Measurements from ENCODE around the gene SLC46A2. TPM values are rescaled to one million over a fixed set of nuclear protein-coding genes. Genes with fewer than 3 reads are reported as not detected.

The SLC46A2 gene
- total RNA-seq, 3 donors from 2014 or later (not counting 1 experiment from before 2014, with no cell fraction given), result 0.18 to 0.64 (median 0.23) TPM

GRCh38 chr9:112864982-112865381 is 25.7 kb downstream of the SLC46A2 start:
- Mint-ChIP-seq H3K27me3 (ENCODE audit: low read depth in 2 of 2) (no peaks in the 10 kb centered on the region), H3K36me3 (no peaks in the 10 kb centered on the region), H3K4me1 (peaks cover 23 to 26% of the 10 kb centered on the region in 2 donors), H3K4me3 (no peak overlapping the region), H3K27ac (no peak overlapping the region), H3K9me3 (no peaks in the 10 kb centered on the region)
- peaks cover 11% of the 10 kb centered on the region for H3K36me3 ChIP-seq (ENCODE audit: control insufficient read depth, insufficient read depth, low read length)
- no peak for TF ChIP-seq CTCF (IDR thresholded peaks at IDR 0.05)
- WGBS (ENCODE audit: insufficient coverage), result 98% methylated on average over 7 of the region's 7 CpGs
- no peaks in the 10 kb centered on the region for H3K27me3 ChIP-seq (ENCODE audit: control insufficient read depth, insufficient read depth, low read length)
- no peaks in the 10 kb centered on the region for H3K9me3 ChIP-seq (ENCODE audit: control insufficient read depth, insufficient read depth, low read length)
- DNase-seq (no peak), ATAC-seq (no peak)
- no peak overlapping the region for H3K4me3 ChIP-seq (ENCODE audit: low read length)
- intact Hi-C loops (cut with micrococcal nuclease), result no loop called here
- no peak overlapping the region for H3K27ac ChIP-seq (ENCODE audit: low read length)
- peaks cover 37% of the 10 kb centered on the region for H3K4me1 ChIP-seq (ENCODE audit: control insufficient read depth, insufficient read depth, low read length)

GRCh38 chr9:112864403-112864802 is 26.3 kb downstream of the SLC46A2 start:
- no peaks in the 10 kb centered on the region for H3K27me3 ChIP-seq (ENCODE audit: control insufficient read depth, insufficient read depth, low read length)

GRCh38 chr9:112863746-112864145 is 26.9 kb downstream of the SLC46A2 start:
- H3K9me3 ChIP-seq (ENCODE audit: control insufficient read depth, insufficient read depth, low read length), result no peaks in the 10 kb centered on the region
- H3K36me3 Mint-ChIP-seq, result no peaks in the 10 kb centered on the region
- intact Hi-C loops (cut with micrococcal nuclease), result no loop called here
- ATAC-seq (no peak), DNase-seq (no peak)
- no peaks in the 10 kb centered on the region for H3K27me3 Mint-ChIP-seq (ENCODE audit: low read depth in 2 of 2)
- H3K27ac Mint-ChIP-seq, result peak overlapping the region in 1 of 2 donors; percentile 6
- peaks cover 26 to 28% of the 10 kb centered on the region in 2 donors for H3K4me1 Mint-ChIP-seq
- no peaks in the 10 kb centered on the region for H3K9me3 Mint-ChIP-seq
- no peak for TF ChIP-seq CTCF (IDR thresholded peaks at IDR 0.05)
- H3K27ac ChIP-seq (ENCODE audit: low read length), result peak overlapping the region; percentile 3
- H3K4me3 ChIP-seq (ENCODE audit: low read length), result no peak overlapping the region
- 37% methylated on average over 2 of the region's 2 CpGs for WGBS (ENCODE audit: insufficient coverage)
- no peaks in the 10 kb centered on the region for H3K27me3 ChIP-seq (ENCODE audit: control insufficient read depth, insufficient read depth, low read length)
- H3K4me1 ChIP-seq (ENCODE audit: control insufficient read depth, insufficient read depth, low read length), result peaks cover 41% of the 10 kb centered on the region
- H3K4me3 Mint-ChIP-seq, result no peak overlapping the region
- peaks cover 6% of the 10 kb centered on the region for H3K36me3 ChIP-seq (ENCODE audit: control insufficient read depth, insufficient read depth, low read length)

More at GRCh38 chr9:112864403-112864802, 26.3 kb downstream of the SLC46A2 start:
- no peak for ATAC-seq
- no peak for DNase-seq
- WGBS (ENCODE audit: insufficient coverage), result 63% methylated on average over 3 of the region's 3 CpGs
- Histone ChIP-seq H3K4me3 (ENCODE audit: low read length) (no peak overlapping the region), H3K36me3 (ENCODE audit: control insufficient read depth, insufficient read depth, low read length) (peaks cover 11% of the 10 kb centered on the region), H3K4me1 (ENCODE audit: control insufficient read depth, insufficient read depth, low read length) (peaks cover 40% of the 10 kb centered on the region), H3K27ac (ENCODE audit: low read length) (no peak overlapping the region), H3K9me3 (ENCODE audit: control insufficient read depth, insufficient read depth, low read length) (no peaks in the 10 kb centered on the region)
- Mint-ChIP-seq H3K27ac (no peak overlapping the region), H3K4me1 (peaks cover 23 to 26% of the 10 kb centered on the region in 2 donors), H3K4me3 (no peak overlapping the region), H3K9me3 (no peaks in the 10 kb centered on the region), H3K36me3 (no peaks in the 10 kb centered on the region), H3K27me3 (ENCODE audit: low read depth in 2 of 2) (no peaks in the 10 kb centered on the region)
- no peak for TF ChIP-seq CTCF (IDR thresholded peaks at IDR 0.05)
- intact Hi-C loops (cut with micrococcal nuclease), result no loop called here

GRCh38 chr9:112863214-112863613 is 27.5 kb downstream of the SLC46A2 start:
- WGBS (ENCODE audit: insufficient coverage), result 5% methylated on average over 4 of the region's 4 CpGs
- intact Hi-C loops (cut with micrococcal nuclease), result no loop called here
- no peaks in the 10 kb centered on the region for H3K9me3 ChIP-seq (ENCODE audit: control insufficient read depth, insufficient read depth, low read length)
- ATAC-seq (no peak), DNase-seq (no peak)
- Mint-ChIP-seq H3K27ac (peak overlapping the region in 1 of 2 donors; percentile 6), H3K4me3 (no peak overlapping the region), H3K36me3 (no peaks in the 10 kb centered on the region), H3K9me3 (no peaks in the 10 kb centered on the region), H3K27me3 (ENCODE audit: low read depth in 2 of 2) (no peaks in the 10 kb centered on the region), H3K4me1 (peaks cover 26 to 31% of the 10 kb centered on the region in 2 donors)
- no peak for TF ChIP-seq CTCF (IDR thresholded peaks at IDR 0.05)
- peaks cover 5% of the 10 kb centered on the region for H3K36me3 ChIP-seq (ENCODE audit: control insufficient read depth, insufficient read depth, low read length)
- H3K27me3 ChIP-seq (ENCODE audit: control insufficient read depth, insufficient read depth, low read length), result no peaks in the 10 kb centered on the region
- peaks cover 42% of the 10 kb centered on the region for H3K4me1 ChIP-seq (ENCODE audit: control insufficient read depth, insufficient read depth, low read length)
- no peak overlapping the region for H3K27ac ChIP-seq (ENCODE audit: low read length)
- no peak overlapping the region for H3K4me3 ChIP-seq (ENCODE audit: low read length)

Measured in natural killer cell (primary cell).